HG03575 (cell line): ENCODE data around the gene FIBCD1.

Experiments
- ATAC-seq: cut with Tn5 transposase; IDR thresholded peaks from one replicate; pipeline ENCODE4 v1.9.1; 2021; ENCODE audit not compliant: unreplicated experiment, insufficient number of reproducible peaks, low FRiP score; ENCODE audit errors: extremely low read depth

The FIBCD1 gene

DNA sequence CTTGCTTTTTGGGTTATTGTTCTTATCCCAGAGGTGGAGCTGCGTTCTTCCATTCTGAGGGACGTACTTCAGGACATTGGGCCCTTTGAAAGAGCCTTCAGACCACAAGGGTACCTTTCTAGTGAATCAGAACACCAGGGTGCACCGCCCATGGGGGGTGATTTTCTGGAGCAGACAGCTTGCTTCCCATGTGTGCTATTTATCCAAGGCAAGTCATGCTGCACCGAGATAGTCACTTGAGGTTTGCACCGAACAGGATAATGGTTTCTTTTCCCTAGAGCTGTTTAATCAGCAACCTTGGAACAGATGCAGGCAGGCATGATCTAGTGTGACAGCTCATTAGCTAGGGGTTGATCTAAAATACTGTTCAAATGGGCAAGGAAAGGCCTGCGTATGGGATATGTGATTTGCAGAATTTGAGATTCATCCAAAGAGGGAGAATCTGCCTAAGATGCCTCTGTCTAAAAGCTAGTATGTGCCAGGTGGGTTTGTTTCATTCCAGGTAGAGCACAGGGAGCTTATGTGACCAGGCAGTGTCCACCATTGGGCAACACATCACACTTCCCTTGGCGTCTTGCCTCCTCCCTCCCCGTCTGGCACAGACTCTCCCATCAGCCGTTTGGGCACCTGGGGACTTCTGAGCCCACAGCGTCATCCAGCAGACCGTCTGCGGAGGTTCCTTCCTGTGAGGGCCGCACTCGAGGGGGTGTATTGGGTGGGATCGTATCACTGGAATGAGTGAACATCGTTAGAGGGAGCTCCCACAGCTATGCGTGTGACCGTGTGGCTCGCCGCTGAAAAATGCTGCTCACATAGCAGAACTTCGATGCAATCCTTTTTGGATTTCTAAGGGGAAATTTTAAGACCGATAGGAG lies 80.9 kb downstream of the FIBCD1 start:
- no peak for ATAC-seq

GRCh38 chr9:130856474-130856873 lies 82.6 kb downstream of the FIBCD1 start:
- no peak for ATAC-seq

- ATAC-seq = no peak
These were observed 84.2 kb downstream of the FIBCD1 start for GRCh38 chr9:130854835-130855234.

- no peak for ATAC-seq
These were observed 85.0 kb downstream of the FIBCD1 start for GRCh38 chr9:130854092-130854491.

GRCh38 chr9:130852801-130853200 lies 86.2 kb downstream of the FIBCD1 start:
- ATAC-seq = no peak
